Measurements from ENCODE around the gene KRTAP10-3.

The KRTAP10-3 gene

DNA sequence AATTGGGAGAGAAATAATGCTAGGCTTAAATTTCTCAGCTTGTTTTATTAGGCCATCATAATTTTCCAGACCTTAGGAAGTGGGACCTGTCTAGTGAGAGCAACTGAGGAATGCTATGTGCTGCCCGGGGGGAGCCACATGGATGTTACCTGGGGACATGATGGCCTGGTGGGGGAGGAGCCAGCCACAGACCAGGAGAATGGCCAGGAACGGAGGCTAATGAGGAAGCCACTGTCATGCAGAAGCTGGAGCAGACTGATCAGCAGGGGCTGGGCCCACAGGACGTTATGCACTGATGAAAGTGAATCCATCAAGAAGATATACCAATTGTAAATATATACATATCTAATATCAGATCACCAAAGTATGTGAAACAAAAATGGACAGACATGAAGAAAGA lies 14.0 kb downstream of the KRTAP10-3 start:
- DNase-seq: no peak

DNA sequence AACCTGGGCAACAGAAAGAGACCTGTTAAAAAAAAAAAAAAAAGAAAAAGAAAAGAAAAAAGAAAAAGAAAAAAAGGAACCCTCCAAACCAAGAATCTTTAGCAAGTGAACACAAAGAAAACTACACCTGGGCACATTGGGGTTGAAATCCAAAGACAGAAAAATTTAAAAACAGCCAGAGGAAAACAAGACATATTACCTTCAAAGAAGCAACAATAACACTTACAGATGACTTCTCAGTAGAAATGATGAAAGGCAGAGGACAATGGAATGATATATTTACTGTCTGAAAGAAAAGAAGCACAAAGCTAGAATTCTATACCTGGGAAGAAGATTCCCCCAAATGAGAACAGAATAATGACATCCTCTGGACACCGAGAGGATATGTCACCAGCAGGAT lies 15.9 kb downstream of the KRTAP10-3 start:
- no peak for DNase-seq

DNA sequence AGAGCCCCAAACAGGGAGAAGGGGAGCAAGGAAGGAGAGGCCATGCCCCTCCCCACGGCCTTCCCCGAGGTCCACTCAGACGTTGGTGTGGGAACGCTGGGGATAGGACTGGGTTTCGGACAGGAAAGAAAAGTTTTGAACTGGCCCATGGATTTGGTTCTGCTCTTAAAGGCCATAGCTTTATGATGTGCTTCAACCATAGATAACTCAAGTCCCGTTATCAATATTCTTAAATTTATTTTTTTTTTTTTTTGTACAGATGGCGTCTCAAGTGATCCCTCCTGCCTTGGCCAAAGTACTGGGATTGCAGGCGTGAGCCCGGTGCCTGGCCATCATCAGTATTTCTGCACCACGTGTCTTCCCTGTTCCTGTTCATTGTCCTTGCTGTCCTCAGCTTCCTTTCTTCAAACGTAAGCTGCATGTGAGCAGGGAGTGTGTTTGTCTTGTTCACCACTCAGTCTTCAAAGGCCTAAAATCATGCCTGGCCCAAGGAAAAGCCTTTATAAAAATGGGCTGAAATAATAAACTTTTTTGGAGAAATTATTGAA lies 17.8 kb downstream of the KRTAP10-3 start:
- DNase-seq: no peak

DNA sequence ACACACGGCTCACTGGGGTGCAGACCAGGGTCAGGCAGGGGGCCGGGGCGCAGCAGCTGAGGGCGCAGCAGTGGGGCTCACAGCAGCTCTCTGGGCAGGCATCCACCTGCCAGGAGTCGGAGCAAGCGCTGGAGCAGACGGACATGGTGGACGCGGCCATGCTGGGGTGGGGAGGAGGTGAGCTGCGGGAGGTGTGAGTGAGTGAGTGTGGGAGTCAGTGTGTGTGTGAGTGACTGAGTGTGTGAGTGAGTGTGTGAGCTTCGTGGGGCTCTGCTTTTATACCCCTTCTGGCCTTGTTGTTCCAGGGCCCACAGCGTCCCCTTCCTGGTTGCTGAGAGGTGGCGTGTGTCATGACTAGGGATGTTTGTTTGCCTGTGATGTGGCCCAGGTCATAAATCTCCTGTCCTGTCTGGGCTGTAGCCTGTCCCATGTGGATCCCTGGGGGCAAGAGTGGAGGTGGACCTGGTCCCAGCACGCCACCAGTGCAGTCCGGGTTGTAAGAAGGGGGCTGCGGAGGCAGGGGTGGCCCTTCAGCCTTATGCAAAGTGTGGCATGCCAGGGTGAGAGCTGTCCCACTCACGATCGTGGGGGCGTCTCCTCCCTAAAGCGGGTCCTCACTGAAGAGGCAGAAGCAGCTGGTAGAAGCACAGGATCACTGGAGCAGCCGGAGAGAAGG lies 18.5 kb downstream of the KRTAP10-3 start, which contains the start of gene KRTAP10-1:
Gene KRTAP10-1 (minus strand): TSS at position 205 of the 676 bp plus-strand sequence. CDS start 45 bp downstream, at position 160.
- no peak for DNase-seq

DNA sequence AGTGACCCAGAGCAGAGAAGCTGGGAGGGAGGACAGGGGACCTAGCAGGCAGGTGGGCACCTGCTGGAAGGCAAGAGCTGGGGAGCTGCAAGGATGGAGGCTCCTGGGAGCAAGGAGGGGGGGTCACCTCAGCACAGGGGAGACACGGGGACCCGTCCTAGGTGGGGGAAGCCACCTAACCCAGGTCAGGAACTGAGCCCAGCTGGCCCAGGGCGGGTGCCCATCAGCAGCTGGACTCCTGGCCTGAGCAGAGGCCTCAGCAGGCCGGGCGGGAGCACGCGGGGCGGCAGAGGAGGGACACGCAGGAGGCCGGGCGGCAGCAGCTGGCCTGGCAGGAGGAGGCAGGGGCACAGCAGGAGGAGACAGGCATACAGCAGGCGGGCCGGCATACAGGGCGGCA lies 19.5 kb downstream of the KRTAP10-3 start:
- DNase-seq: no peak

DNA sequence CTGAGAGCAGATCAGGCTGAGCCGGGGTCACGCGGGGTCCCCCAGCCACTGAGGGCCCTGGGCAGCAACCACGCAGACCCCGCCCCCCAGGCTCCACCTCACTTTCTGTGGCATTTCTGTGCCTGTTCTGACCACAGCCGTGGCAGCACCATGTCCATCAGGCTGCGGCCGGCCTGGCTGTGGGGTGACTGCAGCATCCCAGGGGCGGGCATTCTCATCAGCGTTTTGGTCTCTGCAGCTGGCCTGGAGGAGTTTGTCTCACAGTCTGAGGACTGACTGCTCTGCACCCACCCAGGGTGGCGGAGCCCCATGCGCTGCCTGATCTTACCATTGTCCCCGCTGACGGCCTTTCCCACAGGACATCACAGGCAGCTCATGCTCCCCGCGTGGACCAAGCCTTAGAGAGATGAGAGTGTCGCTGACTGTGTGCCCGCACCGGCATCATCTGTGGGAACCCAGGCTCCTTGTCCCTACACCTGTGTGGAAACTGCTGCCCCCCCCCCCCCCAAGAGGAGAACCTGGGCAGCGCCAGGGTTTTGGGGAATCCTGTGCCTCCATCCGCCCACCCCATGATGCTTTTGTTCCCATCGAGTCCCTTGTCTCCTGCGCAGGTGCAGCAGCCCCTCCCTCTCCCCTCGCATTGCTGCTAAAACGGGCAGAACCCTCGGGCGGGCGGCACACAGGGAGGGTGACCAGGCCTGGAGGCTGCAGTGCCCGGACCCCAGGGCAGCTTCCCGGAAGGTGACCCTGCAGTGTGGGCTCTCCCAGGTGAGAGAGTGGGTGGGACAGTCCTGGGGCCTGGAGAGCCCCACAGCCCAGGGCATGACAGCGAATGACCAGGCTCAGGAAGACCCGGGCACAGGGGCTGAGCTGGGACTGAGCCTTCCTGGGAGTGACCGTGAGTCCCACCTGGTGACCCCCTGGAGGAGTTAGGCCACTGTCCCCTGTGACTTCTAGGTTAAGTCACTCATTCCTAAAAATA lies 20.4 kb downstream of the KRTAP10-3 start:
- no peak for DNase-seq

DNA sequence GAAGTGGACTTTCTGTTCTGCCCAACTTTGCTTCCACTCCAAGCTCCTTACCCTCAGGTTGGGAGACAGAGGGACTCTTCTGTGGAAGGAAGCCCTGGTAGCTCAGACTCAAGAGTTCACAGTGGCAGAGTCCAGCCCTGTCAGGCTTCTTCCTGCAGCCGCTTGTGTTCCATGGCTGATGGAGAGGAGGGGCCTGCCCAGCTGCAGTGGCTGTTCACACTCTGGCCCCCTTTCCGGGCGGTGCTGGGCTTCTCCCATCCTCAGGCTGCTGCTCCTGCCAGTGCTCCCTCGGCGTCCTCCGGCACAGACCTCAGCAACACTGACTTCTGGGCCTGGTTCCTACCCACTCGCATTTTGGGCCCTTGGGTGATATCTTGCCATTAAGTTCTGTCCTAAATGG lies 22.6 kb downstream of the KRTAP10-3 start:
- no peak for DNase-seq

DNA sequence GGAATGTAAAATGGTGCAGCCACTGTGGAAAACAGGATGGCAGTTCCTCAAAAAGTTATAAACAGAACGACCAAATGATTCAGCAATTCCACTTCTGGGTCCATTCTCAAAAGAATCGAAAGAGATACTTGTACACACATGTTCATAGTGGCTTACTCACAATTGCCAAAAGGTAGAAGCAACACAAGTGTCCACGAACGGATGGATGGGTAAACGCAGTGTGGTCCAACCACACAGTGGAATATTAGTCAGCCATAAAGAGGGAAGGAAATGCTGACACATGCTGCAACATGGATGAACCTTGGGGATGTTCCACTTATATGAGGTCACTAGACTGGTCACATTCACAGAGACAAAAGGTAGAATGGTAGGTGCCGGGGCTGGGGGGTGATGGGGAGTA lies 23.9 kb downstream of the KRTAP10-3 start:
- DNase-seq: no peak

DNA sequence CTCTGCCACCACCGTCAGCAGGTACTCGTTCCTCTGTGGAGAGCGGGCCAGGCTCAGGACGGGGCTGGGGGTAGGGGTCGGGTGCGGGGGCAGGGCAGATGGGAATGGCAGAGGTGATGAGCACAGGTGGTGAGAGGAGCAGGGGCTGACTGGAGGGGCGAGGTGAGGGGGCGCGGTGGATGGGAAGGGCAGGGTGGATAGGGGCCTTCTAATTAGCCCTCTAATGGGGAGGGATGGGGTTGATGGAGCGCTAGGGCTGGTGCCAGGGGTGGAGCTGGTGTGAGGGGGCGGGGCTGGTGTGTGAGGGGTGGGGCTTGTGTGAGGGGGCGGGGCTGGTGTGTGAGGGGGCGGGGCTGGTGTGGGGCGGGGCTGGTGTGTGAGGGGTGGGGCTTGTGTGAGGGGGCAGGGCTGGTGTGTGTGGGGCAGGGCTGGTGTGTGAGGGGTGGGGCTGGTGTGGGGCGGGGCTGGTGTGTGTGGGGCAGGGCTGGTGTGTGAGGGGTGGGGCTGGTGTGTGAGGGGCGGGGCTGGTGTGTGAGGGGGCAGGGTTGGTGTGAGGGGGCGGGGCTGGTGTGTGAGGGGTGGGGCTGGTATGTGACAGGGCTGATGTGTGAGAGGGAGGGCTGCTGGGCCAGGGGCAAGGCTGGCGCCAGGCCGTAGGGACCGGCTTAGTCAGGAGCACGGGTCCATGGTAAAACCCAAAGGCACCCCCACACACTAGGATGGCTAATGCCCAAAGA lies 24.5 kb downstream of the KRTAP10-3 start:
- DNase-seq: no peak

DNA sequence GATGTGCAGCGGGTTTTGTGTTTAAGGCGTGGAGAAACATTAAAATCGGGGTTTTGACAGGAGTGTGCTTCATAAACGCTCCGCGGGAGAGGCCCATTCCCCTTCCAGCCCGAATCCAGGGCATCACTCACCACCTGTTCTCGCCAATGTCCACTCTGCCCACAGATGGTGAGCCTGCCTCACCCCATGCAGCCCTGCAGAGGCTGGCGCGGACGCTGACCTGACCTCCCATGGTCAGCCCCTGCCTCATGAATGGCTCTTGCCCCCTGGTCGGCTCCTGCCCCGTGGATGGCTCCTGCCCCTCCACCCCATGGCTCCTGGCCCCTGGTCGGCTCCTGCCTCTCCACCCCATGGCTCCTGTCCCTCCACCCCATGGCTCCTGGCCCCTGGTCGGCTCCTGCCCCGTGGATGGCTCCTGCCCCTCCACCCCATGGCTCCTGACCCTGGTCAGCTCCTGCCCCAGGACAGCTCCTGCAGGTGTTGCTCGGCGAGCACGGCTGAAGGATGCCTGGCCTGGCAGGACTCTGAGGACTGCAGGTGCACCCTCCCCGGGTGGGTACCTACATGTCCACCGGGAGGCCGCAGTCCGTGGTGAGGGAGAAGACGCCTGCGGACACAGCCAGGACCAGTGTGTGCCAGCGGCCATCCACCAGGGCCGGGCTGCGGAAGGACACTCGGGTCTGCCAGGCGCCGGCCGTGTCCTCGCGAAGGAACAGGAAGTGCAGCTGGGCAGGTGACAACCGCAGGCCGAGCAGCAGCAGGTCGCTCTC lies 25.3 kb downstream of the KRTAP10-3 start:
- DNase-seq: no peak

DNA sequence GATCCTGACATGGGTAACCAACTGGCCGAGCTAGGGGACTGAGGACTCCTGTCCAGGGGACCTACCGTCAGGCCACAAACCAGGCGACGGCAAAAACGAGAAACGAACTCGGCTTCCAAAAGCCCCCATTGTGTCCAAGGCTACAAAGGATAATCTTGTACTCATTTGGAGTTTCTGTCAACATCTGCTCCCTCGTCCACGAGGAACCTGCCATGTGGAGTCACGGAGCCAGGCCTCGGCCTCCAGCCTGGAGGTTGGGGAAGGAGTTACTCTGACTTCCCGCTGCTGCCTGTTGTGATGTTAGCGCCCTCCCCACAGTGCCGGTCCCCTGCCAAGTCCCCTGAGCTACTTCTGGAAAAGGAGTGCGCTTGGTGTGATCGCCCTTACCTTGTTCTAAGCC lies 25.9 kb downstream of the KRTAP10-3 start:
- DNase-seq: no peak

DNA sequence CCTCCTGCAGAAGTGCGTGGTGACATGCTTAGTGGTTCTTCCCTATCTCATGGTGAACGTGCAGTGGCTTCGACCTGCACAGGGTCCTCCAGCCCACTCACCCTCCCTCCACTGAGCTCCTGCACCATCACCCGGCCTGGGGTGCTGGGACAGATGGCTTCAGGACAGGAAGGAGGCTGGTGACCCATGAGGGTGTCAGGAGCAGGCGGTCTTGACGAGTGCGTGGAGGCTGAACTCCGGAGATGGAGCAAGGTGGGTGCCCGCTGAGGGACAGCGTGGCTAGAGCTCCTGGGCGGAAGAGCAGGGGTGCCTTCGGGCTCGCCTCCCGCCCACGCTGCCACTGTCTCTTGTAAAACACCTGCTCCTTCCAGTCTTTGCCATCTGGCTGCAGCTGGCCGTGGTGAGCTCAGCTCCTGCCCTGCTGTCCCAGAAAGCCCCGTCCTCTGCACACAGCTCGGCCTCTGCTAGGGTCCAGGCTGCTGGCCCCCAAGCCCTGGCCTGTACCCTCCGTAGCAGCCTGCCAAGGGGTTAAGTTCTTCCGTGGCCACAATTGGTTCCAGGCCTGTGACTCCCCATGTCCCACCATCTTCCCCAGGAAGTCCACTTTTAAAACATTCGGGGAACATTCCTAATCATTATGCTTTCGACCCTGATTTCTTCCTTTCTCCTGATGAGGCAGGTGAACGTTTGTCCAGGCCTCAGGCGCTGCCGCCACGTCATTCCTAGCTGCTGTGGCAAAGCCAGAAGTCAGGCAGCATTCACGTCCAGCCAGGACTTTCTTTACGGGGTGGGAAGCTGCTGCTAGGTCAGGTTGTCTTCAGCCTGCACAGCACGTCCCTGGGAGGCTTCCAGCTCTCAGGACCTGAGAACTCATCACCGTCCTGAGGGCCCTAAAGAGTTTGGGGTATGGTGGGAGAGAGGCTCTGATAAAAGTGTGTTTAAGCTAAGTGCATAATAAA lies 26.7 kb downstream of the KRTAP10-3 start:
- no peak for DNase-seq

DNA sequence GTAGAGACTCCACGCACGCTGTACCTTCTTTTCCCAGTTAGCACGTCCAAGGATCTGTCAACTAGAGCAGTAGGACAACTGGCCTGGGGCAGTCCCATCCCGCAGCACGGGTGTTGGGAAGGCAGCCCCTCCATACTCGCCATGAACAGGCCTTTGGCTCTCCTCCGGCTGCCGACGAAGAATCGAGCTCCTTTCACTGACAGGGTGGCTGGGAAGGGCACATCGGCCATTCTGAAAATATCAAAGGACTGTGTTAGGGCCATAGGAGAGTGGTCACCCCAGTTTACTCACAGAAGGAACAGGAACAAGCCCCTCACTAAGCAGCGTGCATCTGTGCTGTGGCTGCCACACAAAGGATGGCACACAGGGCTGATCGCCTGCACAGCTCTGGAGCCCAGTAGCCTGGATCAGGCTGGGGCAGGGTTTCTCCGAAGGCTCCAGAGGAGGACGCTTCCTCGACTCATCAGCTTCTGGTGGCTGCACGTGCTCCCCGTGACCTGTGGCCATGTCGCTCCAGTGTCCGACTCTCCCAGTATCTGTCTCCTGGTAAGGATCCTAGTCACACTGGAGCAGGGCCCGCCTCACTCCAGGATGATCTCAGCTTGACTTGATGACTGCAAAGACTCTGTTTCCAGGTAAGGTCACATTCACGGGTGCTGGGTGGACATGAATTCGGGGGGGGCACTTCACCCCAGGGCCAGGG lies 27.5 kb downstream of the KRTAP10-3 start:
- DNase-seq: no peak

DNA sequence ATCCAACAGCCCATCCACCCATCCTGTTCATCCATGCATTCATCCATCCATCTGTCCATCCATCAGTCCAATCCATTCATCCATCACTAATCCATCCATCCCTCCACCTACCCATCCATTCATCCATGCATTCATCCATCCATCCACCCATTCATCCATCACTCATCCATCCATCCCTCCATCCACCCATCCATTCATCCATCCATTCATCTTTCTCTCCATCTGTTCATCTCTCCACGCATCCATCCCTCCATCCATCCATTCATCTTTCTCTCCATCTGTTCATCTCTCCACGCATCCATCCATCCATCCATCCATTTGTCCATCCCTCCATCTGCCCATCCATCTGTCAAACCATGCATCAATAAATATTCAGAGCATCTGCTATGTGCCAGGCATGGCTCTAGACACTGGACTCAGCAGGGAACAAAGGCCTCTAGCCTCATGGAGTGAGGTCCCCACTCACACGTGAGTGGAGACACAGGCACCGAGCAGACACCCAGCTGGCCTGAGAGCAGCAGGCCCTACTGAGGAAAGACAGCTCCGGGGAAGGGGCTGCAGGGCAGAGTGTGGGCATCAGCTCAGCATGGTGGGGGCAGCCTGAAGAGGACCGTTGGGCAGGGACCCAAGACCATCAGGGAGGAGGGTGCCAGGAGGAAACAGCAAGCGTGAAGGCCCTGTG lies 28.2 kb downstream of the KRTAP10-3 start:
- no peak for DNase-seq

DNA sequence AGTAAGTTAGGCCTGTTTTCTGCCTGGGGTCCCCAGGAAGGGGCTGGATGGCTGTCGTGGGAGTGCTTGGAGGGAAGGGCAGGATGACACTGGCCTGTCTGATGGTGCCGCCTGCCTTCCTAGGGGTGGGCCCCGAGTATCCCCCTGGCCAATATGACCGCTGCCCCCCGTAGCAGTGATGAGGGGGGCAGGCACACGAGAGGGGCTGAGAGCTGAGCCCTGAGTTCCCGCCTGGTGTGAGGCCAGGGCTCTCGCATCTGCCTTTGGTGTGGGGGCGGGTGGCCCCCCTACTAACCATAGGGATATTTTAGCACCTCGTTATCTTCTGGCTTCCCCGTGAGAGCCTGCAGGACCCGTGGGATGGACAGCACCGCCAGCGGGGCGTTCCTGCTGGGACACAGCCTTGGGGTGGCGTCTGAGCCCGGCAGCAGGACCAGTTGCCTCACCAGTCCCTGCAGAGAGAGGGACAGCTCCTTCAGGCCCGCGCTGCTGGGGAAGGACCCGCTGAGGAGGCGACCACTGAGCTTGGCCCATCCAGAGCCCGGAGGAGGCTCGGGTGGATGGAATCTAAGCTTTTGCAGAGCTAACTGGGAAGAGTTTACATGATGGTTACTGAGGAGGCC lies 29.0 kb downstream of the KRTAP10-3 start:
- no peak for DNase-seq

DNA sequence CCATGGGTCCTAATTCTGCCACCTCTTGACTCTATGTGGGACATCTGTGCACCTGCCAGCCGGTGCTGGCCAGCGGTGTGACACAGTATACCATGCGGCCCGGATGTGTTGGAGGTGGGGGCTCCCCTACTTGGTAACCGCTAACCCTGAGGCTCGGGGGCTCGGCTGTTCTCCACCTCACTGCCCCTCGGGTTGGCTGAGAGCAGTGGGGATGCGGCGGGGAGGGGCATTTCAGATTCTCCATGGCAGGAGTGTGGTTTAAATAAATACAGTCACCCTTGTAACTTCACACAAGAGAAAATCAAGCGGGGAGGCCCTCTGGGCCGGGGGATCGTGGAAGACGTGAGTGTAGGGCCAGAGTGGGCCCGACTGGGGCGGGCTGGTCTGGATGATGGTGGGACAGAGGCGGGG lies 29.6 kb downstream of the KRTAP10-3 start:
- DNase-seq: no peak

DNA sequence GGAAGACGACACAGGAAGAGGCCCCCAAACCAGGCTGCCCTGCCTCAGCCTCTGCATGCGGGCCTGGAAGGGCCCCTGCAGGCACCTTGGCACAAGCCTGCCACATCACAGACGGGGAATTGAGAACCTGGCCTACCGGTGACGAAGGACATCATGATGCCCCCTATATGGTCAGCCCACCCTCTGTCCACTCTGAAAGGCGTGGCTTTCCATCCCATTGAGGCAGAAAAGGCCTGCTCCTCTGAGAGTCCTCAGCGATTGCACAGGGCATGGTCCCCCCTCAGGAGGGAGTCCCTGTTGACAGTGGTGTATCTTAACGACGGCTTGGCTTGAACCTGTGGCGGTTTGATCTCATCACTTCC lies 30.0 kb downstream of the KRTAP10-3 start:
- DNase-seq: no peak

DNA sequence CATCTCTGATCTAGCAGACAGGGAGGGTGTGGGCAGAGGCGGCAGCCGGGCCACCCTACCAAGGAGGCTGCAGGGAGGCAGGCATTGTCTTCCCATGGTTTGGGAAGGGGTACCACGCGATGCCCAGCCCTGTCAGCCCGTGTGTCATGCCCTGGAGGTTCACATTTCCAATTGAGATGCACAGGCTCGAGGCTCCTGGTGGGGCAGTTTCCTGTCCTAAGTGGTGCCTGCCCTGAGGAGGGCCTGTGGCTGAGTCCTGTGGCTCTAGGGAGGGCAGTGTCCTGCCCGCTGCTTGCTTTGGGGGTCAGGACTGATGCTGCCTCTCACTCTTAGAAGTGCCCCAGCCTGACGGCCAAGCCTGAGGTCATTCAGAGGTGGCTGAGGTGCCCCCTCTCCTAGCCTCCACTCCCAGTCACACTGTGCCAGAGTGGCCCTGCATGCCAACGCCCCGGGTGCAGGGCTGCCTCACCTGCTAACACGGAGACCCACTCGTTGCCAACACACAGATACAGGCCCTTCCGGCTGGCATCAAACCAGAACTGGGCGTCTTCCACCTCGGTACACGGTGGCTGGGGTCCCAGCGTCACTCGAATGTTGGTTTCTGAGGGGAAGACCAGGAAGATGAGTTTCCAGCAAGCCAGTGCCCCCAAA lies 30.5 kb downstream of the KRTAP10-3 start:
- DNase-seq: no peak
